ENCODE data around the gene DNLZ.
"Not testable (repeated sequence)": the region's sequence is repeated elsewhere in the genome, so short reads cannot be mapped to it uniquely, and the experiment has no call there.

DNLZ gene

GRCh38 chr9:136363106-136363948 is at the start of gene DNLZ:
TSS of gene DNLZ (minus strand) at chr9:136363744. CDS start at chr9:136363714, 30 bp downstream.
- Histone ChIP-seq H3K4me3 (ENCODE audit: low read length) (peak within 1 kb of the TSS; percentile 73), H3K27me3 (ENCODE audit: control insufficient read depth, insufficient read depth, low read length) (no peaks in the 10 kb centered on the region), H3K9ac (ENCODE audit: low read length) (no peak within 1 kb of the TSS), H3K36me3 (ENCODE audit: control insufficient read depth, insufficient read depth, low read length) (no peaks in the 10 kb centered on the region), H3K4me1 (ENCODE audit: control insufficient read depth, insufficient read depth, low read length) (peaks cover 27% of the 10 kb centered on the region), H3K27ac (ENCODE audit: low read depth, low read length) (peak within 1 kb of the TSS; percentile 81)

- no peak overlapping the region for H3K9ac ChIP-seq (ENCODE audit: low read length)
- peaks cover 11% of the 10 kb centered on the region for H3K4me1 ChIP-seq (ENCODE audit: control insufficient read depth, insufficient read depth, low read length)
- no peak overlapping the region for H3K4me3 ChIP-seq (ENCODE audit: low read length)
- H3K27ac ChIP-seq (ENCODE audit: low read depth, low read length): no peak overlapping the region
- peaks cover 39% of the 10 kb centered on the region for H3K36me3 ChIP-seq (ENCODE audit: control insufficient read depth, insufficient read depth, low read length)
- H3K27me3 ChIP-seq (ENCODE audit: control insufficient read depth, insufficient read depth, low read length): no peaks in the 10 kb centered on the region
Measured at GRCh38 chr9:136412962-136413361, 49.4 kb upstream of the DNLZ start.

- Histone ChIP-seq H3K9ac (ENCODE audit: low read length) (peak overlapping the region; percentile 75), H3K4me1 (ENCODE audit: control insufficient read depth, insufficient read depth, low read length) (peaks cover 11% of the 10 kb centered on the region), H3K27me3 (ENCODE audit: control insufficient read depth, insufficient read depth, low read length) (no peaks in the 10 kb centered on the region), H3K36me3 (ENCODE audit: control insufficient read depth, insufficient read depth, low read length) (peaks cover 29% of the 10 kb centered on the region), H3K27ac (ENCODE audit: low read depth, low read length) (no peak overlapping the region), H3K4me3 (ENCODE audit: low read length) (peak overlapping the region; percentile 96)
Measured at GRCh38 chr9:136411378-136411777, 47.8 kb upstream of the DNLZ start.

GRCh38 chr9:136410500-136411287 is 47.1 kb upstream of the DNLZ start, which contains the start of the genes ENTR1 and PMPCA:
TSS of gene ENTR1 (minus strand) at chr9:136410614. CDS start at chr9:136410397, 217 bp downstream.
TSS of gene PMPCA (plus strand) at chr9:136410658. CDS start at chr9:136410669, 11 bp downstream.
- H3K4me3 ChIP-seq (ENCODE audit: low read length): peak within 1 kb of the TSS; percentile 96
- peaks cover 11% of the 10 kb centered on the region for H3K4me1 ChIP-seq (ENCODE audit: control insufficient read depth, insufficient read depth, low read length)
- H3K27ac ChIP-seq (ENCODE audit: low read depth, low read length): peak within 1 kb of the TSS; percentile 75
- peak within 1 kb of the TSS; percentile 75 for H3K9ac ChIP-seq (ENCODE audit: low read length)
- H3K27me3 ChIP-seq (ENCODE audit: control insufficient read depth, insufficient read depth, low read length): no peaks in the 10 kb centered on the region
- H3K36me3 ChIP-seq (ENCODE audit: control insufficient read depth, insufficient read depth, low read length): peaks cover 23% of the 10 kb centered on the region

GRCh38 chr9:136409557-136410455 is 46.3 kb upstream of the DNLZ start:
- no peak overlapping the region for H3K27ac ChIP-seq (ENCODE audit: low read depth, low read length)
- H3K4me3 ChIP-seq (ENCODE audit: low read length): peak overlapping the region; percentile 89
- H3K9ac ChIP-seq (ENCODE audit: low read length): peak overlapping the region; percentile 59
- H3K27me3 ChIP-seq (ENCODE audit: control insufficient read depth, insufficient read depth, low read length): no peaks in the 10 kb centered on the region
- peaks cover 11% of the 10 kb centered on the region for H3K4me1 ChIP-seq (ENCODE audit: control insufficient read depth, insufficient read depth, low read length)
- H3K36me3 ChIP-seq (ENCODE audit: control insufficient read depth, insufficient read depth, low read length): peaks cover 27% of the 10 kb centered on the region

- Histone ChIP-seq H3K36me3 (ENCODE audit: control insufficient read depth, insufficient read depth, low read length) (peaks cover 16% of the 10 kb centered on the region), H3K27me3 (ENCODE audit: control insufficient read depth, insufficient read depth, low read length) (no peaks in the 10 kb centered on the region), H3K9ac (ENCODE audit: low read length) (no peak overlapping the region), H3K4me3 (ENCODE audit: low read length) (no peak overlapping the region), H3K27ac (ENCODE audit: low read depth, low read length) (no peak overlapping the region), H3K4me1 (ENCODE audit: control insufficient read depth, insufficient read depth, low read length) (peaks cover 11% of the 10 kb centered on the region)
Measured at GRCh38 chr9:136407911-136408310, 44.4 kb upstream of the DNLZ start.

- peaks cover 13% of the 10 kb centered on the region for H3K36me3 ChIP-seq (ENCODE audit: control insufficient read depth, insufficient read depth, low read length)
- H3K4me3 ChIP-seq (ENCODE audit: low read length); H3K9ac ChIP-seq (ENCODE audit: low read length); H3K27ac ChIP-seq (ENCODE audit: low read depth, low read length); H3K27me3 ChIP-seq (ENCODE audit: control insufficient read depth, insufficient read depth, low read length): not testable (repeated sequence)
- peaks cover 11% of the 10 kb centered on the region for H3K4me1 ChIP-seq (ENCODE audit: control insufficient read depth, insufficient read depth, low read length)
Measured at GRCh38 chr9:136407061-136407460, 43.5 kb upstream of the DNLZ start.

GRCh38 chr9:136405904-136406303 is 42.4 kb upstream of the DNLZ start:
- H3K27me3 ChIP-seq (ENCODE audit: control insufficient read depth, insufficient read depth, low read length); H3K27ac ChIP-seq (ENCODE audit: low read depth, low read length); H3K4me3 ChIP-seq (ENCODE audit: low read length); H3K9ac ChIP-seq (ENCODE audit: low read length); H3K4me1 ChIP-seq (ENCODE audit: control insufficient read depth, insufficient read depth, low read length): not testable (repeated sequence)
- H3K36me3 ChIP-seq (ENCODE audit: control insufficient read depth, insufficient read depth, low read length): peaks cover 13% of the 10 kb centered on the region

- peaks cover 3% of the 10 kb centered on the region for H3K4me1 ChIP-seq (ENCODE audit: control insufficient read depth, insufficient read depth, low read length)
- H3K4me3 ChIP-seq (ENCODE audit: low read length): no peak overlapping the region
- H3K27ac ChIP-seq (ENCODE audit: low read depth, low read length): no peak overlapping the region
- no peaks in the 10 kb centered on the region for H3K27me3 ChIP-seq (ENCODE audit: control insufficient read depth, insufficient read depth, low read length)
- peaks cover 13% of the 10 kb centered on the region for H3K36me3 ChIP-seq (ENCODE audit: control insufficient read depth, insufficient read depth, low read length)
- H3K9ac ChIP-seq (ENCODE audit: low read length): no peak overlapping the region
Measured at GRCh38 chr9:136405481-136405880, 41.9 kb upstream of the DNLZ start.

- Histone ChIP-seq H3K27ac (ENCODE audit: low read depth, low read length) (no peak overlapping the region), H3K4me1 (ENCODE audit: control insufficient read depth, insufficient read depth, low read length) (peaks cover under 1% of the 10 kb centered on the region), H3K36me3 (ENCODE audit: control insufficient read depth, insufficient read depth, low read length) (peaks cover 13% of the 10 kb centered on the region), H3K4me3 (ENCODE audit: low read length) (no peak overlapping the region), H3K9ac (ENCODE audit: low read length) (no peak overlapping the region), H3K27me3 (ENCODE audit: control insufficient read depth, insufficient read depth, low read length) (no peaks in the 10 kb centered on the region)
Measured at GRCh38 chr9:136404801-136405136, 41.2 kb upstream of the DNLZ start.

GRCh38 chr9:136403915-136404800 is 40.6 kb upstream of the DNLZ start:
- H3K4me3 ChIP-seq (ENCODE audit: low read length): peak overlapping the region; percentile 7
- peaks cover 13% of the 10 kb centered on the region for H3K36me3 ChIP-seq (ENCODE audit: control insufficient read depth, insufficient read depth, low read length)
- H3K27ac ChIP-seq (ENCODE audit: low read depth, low read length): no peak overlapping the region
- H3K9ac ChIP-seq (ENCODE audit: low read length): no peak overlapping the region
- peaks cover 4% of the 10 kb centered on the region for H3K4me1 ChIP-seq (ENCODE audit: control insufficient read depth, insufficient read depth, low read length)
- H3K27me3 ChIP-seq (ENCODE audit: control insufficient read depth, insufficient read depth, low read length): no peaks in the 10 kb centered on the region
